GM20000 (cell line): ENCODE results near the gene ZCCHC8.

Experiments
- DNase-seq: peaks from one replicate; pipeline ENCODE4 v3.0.0; 2012; ENCODE audit warnings: low spot score
- TF ChIP-seq, protein P1 (sequence below): IDR thresholded peaks from 2 replicates; pipeline ENCODE4 v1.5.1; 2012; ENCODE audit warnings: mild to moderate bottlenecking, control low read depth; ENCODE audit errors: extremely low read depth, missing control alignments

ZCCHC8 gene

DNA sequence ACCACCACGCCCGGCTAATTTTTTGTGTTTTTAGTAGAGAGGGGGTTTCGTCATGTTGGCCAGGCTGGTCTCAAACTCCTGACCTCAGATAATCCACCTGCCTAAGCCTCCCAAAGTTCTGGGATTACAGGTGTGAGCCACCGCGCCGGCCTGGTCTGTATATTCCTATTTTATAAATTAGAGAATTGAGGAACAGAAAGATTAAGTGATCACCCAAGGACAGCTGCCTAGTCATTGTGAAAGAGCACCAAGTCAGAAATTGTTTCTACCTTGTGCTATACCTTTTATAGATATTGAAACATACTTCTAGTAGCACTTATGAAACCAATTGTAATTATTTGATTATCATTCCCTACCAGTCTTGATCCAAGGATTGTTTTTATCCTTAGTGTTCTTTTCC lies 28.3 kb upstream of the ZCCHC8 start:
- DNase-seq = peak; percentile 14
- TF ChIP-seq, protein P1, sequence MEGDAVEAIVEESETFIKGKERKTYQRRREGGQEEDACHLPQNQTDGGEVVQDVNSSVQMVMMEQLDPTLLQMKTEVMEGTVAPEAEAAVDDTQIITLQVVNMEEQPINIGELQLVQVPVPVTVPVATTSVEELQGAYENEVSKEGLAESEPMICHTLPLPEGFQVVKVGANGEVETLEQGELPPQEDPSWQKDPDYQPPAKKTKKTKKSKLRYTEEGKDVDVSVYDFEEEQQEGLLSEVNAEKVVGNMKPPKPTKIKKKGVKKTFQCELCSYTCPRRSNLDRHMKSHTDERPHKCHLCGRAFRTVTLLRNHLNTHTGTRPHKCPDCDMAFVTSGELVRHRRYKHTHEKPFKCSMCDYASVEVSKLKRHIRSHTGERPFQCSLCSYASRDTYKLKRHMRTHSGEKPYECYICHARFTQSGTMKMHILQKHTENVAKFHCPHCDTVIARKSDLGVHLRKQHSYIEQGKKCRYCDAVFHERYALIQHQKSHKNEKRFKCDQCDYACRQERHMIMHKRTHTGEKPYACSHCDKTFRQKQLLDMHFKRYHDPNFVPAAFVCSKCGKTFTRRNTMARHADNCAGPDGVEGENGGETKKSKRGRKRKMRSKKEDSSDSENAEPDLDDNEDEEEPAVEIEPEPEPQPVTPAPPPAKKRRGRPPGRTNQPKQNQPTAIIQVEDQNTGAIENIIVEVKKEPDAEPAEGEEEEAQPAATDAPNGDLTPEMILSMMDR = no peak

DNA sequence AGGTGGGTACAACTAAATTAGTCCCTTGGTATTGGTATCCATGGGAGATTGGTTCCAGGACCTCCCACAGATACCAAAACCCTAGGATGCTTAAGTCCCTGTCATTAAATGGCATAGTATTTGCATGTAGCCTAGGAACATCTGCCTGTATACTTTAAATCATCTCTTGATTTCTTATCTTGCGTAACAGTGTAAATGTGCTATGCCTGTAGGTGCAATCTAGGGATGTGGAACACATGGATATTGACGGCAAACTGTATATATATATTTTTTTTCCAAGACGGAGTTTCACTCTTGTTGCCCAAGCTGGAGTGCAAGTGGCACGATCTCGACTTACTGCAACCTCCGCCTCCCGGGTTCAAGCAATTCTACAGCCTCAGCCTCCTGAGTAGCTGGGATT lies 27.9 kb upstream of the ZCCHC8 start:
- TF ChIP-seq, protein P1 = no peak
- no peak for DNase-seq

DNA sequence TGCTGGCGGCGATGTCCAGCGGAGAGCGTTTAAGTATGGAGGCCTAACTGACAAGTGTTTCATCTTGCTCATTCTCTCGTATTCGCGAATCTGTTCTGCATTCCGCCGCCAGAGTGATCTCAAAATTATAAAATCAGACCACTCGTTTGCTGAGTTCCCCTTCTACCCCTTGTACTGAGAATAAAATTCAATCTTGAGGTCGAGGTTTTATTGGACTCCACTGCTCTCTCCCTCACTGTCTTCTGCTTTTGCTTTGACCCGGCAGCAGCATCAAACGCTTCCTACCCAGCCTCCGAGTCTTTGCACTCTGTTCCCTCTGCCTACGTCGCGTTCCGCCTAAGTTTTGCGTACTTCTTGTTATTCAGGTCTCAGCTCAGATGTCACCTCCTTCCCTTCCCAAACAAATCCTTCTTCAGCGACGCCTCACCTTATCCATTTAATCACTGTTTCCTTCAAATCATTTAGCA lies 26.8 kb upstream of the ZCCHC8 start:
- peak; percentile 9 for DNase-seq
- TF ChIP-seq, protein P1 = no peak

DNA sequence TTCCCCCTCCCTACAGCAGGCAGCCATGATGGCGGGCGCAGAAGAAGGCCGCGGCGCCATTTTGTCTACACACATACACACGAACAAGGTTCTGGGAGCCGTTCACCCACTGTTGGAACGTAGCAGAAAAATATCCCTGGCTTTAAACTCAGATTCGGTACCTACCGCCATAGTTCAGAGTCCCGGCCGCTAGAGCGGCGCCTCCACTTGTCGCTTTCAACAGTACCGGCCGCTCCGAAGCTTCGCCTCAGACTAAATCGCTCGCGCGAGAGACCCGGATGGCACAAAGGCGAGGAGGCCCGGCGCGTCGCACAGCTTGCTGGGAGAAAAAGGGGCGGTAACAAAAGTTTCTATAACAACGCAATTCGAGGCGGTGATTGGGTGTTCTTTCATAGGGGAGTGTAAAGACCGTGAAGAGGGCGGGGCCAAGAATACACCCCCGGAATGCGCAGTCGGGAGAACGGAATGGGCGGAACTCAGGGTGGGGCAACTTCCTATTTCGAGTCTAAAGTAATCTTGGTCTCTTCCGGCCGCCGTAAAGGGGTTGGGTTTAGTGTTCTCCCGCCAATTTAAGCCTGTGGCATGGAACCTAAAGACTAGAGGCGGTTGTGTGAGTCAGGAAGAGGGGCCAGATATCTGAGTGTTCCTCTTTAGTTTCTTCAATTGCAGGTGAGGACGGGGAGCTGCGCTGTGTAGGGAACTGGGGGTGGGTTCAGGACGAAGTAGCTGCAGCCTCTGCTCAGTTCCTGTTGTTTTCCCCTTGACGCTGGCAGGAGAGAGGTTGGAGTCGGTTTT lies 26.1 kb upstream of the ZCCHC8 start, which contains the start of the genes KNTC1 and RSRC2:
TSS of gene KNTC1 (plus strand) at position 567 of the 795 bp plus-strand sequence. CDS start 2,815 bp downstream, outside the sequence.
TSS of gene RSRC2 (minus strand) at position 254 of the 795 bp plus-strand sequence. CDS start at position 171, 83 bp downstream.
- TF ChIP-seq, protein P1 = no peak
- peak; percentile 92 for DNase-seq

DNA sequence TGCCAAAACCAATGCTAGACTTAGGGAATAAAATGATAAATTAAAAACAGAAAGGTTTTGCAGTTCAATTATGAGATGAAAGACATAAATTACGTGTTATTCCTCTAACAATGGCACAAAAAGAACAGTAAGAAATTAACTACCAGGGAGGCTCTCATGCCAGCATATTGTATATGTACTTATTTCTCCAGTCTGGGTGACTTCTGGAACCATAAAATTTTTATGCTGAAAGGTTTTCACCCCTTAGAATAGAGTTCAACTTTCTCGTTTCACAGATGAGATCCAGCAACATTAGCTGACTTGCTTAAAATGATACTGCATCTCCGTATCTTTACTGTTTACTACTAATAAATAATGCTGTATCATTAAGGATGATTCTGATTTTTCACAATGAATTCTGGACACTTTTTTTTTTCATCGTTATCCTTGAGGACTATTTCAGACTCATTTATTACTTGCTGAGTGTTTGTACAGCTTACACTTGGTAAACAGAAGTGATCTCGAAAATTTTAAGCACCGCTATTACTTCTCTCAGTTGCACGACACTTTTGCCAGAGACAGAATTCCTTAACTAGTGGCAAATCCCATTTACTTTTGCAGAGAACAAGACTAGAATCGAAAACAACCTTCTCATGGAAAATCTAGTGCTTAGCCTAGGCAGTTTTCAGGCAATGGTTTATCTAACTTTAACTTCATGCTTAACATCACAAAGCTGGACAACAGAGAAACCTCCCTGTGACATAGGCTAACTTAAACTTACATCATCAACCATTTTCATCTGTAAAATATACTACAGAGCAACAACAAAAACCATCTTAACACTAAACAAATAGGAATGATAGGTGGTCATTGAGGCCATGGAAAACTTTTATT lies 23.4 kb upstream of the ZCCHC8 start:
- no peak for DNase-seq
- TF ChIP-seq, protein P1 = no peak

DNA sequence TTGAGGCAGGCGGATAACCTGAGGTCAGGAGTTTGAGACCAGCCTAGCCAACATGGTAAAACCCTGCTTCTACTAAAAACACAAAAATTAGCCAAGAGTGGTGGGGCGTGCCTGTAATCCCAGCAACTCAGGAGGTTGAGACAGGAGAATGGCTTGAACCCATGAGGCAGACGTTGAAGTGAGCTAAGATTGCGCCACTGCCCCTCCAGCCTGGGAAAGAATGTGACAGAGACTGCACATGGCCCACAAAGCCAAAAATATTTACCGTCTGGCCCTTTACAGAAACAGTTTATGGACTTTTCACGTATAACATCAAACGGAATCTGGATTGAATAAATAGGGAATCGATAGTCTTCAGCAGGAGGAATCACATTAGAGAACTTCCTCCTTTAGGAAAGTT lies 22.5 kb upstream of the ZCCHC8 start:
- no peak for DNase-seq
- TF ChIP-seq, protein P1 = no peak
